C4-2B (cell line): Measurements from ENCODE around the gene LTBP2.

Experiments used
- ZFX ChIP-seq: fragments of 450-650 bp; IDR thresholded peaks from 2 replicates; pipeline ENCODE4 v1.6.1; 2017
- TF ChIP-seq, protein P1 (sequence below): fragments of 450-650 bp; conservative IDR thresholded peaks from 2 replicates; pipeline ENCODE4 v1.5.1; 2017; ENCODE audit warnings: mild to moderate bottlenecking

DNA sequence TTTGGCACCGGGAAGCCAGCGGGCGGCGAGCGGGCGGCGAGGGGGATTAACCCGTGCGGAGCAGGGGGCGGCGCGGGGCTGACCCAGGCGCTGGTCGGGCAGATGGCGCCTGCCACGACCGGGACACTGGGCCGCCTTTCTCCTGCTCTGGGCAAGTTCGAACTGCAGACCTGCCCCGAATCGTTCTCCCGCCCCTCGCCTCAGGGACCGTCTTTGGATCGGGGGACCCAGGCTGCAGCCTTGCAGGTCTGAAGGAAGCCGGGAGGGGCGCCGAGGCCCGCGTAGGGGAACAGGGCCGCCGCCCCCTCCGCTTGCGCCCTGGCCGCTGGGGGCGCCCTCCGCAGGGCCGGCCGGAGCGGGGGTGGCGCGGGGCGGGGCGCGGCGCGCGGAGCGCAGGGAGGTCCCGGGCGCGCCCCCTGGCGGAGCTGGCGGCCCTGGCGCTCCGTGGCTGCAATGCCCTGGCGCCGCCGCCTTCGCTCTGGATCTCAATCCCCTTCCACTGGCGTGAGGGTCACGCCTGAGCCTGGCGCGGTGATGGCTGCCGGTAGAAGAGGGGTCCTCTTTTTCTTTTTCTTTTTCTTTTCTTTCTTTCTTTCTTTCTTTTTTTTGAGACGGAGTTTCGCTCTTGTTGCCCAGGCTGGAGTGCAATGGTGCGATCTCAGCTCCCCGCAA, 449 bp upstream of the LTBP2 start:
- TF ChIP-seq, protein P1, sequence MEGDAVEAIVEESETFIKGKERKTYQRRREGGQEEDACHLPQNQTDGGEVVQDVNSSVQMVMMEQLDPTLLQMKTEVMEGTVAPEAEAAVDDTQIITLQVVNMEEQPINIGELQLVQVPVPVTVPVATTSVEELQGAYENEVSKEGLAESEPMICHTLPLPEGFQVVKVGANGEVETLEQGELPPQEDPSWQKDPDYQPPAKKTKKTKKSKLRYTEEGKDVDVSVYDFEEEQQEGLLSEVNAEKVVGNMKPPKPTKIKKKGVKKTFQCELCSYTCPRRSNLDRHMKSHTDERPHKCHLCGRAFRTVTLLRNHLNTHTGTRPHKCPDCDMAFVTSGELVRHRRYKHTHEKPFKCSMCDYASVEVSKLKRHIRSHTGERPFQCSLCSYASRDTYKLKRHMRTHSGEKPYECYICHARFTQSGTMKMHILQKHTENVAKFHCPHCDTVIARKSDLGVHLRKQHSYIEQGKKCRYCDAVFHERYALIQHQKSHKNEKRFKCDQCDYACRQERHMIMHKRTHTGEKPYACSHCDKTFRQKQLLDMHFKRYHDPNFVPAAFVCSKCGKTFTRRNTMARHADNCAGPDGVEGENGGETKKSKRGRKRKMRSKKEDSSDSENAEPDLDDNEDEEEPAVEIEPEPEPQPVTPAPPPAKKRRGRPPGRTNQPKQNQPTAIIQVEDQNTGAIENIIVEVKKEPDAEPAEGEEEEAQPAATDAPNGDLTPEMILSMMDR, result peak; percentile 100
- TF ChIP-seq ZFX, result peak; percentile 39; the same call in 1 of the 2 replicates
